Progenitor cell of endocrine pancreas (in vitro differentiated cells): Measurements from ENCODE around the gene IGFBP7. TPM values are rescaled to one million over a fixed set of nuclear protein-coding genes. Genes with fewer than 3 reads are reported as not detected.

Experiments used
- DNase-seq: peaks from one replicate; pipeline ENCODE4 v3.0.0; 2021; ENCODE audit warnings: low spot score; ENCODE audit not compliant: unreplicated experiment
- H3K27ac Mint-ChIP-seq: 2 replicates; pipeline ENCODE4 v1.8.0; 2021; ENCODE audit warnings: mild to moderate bottlenecking, moderate library complexity, mixed read lengths
- H3K27me3 Mint-ChIP-seq: 2 replicates; pipeline ENCODE4 v1.8.0; 2021; ENCODE audit warnings: mixed read lengths
- H3K36me3 Mint-ChIP-seq: 2 replicates; pipeline ENCODE4 v1.8.0; 2022; ENCODE audit warnings: mixed read lengths; ENCODE audit not compliant: insufficient read depth
- H3K4me1 Mint-ChIP-seq: 2 replicates; pipeline ENCODE4 v1.8.0; 2021; ENCODE audit warnings: low read depth, mixed read lengths
- H3K4me3 Mint-ChIP-seq: 2 replicates; pipeline ENCODE4 v1.8.0; 2021; ENCODE audit warnings: low read depth, mild to moderate bottlenecking, moderate library complexity, mixed read lengths
- H3K9me3 Mint-ChIP-seq: 2 replicates; pipeline ENCODE4 v1.8.0; 2021; ENCODE audit warnings: low read depth, mixed read lengths
- total RNA-seq: library from RNA; stranded (reverse); gene quantifications from 2 replicates; pipeline ENCODE4 v1.2.1, GENCODE V29; 2021
- TF ChIP-seq, protein P1 (sequence below): fragments of 200-600 bp; sonication (generic); IDR thresholded peaks from one replicate; pipeline ENCODE4 v1.5.0; 2021; ENCODE audit warnings: antibody characterized with exemption, mild to moderate bottlenecking; ENCODE audit not compliant: unreplicated experiment

The IGFBP7 gene
- total RNA-seq, 1 donor from 2014 or later, result 8.4 TPM

DNA sequence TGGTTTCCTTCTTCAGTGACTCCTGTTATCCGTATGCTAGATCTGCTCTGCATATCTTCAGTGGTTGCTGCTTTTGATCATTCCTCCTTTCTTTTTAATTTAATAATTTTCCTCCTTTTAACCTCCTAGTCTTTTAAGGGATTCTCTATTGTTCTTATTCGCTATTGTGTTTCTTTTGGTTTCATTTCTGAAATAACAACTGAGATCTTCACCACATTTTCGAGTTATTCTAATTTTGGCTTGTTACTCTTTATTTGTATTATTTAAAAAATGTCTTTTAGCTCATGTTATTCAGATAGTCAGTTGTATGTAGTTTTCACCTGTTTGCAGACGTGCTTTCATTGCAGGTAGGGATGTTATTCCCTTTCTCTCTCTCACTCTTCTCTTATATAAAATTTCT, 24.9 kb downstream of the IGFBP7 start:
- Mint-ChIP-seq H3K4me3 (no peak overlapping the region), H3K9me3 (peaks cover 11% of the 10 kb centered on the region), H3K27me3 (no peaks in the 10 kb centered on the region), H3K36me3 (no peaks in the 10 kb centered on the region), H3K27ac (no peak overlapping the region), H3K4me1 (peaks cover 15% of the 10 kb centered on the region)
- DNase-seq, result no peak
- TF ChIP-seq, protein P1, sequence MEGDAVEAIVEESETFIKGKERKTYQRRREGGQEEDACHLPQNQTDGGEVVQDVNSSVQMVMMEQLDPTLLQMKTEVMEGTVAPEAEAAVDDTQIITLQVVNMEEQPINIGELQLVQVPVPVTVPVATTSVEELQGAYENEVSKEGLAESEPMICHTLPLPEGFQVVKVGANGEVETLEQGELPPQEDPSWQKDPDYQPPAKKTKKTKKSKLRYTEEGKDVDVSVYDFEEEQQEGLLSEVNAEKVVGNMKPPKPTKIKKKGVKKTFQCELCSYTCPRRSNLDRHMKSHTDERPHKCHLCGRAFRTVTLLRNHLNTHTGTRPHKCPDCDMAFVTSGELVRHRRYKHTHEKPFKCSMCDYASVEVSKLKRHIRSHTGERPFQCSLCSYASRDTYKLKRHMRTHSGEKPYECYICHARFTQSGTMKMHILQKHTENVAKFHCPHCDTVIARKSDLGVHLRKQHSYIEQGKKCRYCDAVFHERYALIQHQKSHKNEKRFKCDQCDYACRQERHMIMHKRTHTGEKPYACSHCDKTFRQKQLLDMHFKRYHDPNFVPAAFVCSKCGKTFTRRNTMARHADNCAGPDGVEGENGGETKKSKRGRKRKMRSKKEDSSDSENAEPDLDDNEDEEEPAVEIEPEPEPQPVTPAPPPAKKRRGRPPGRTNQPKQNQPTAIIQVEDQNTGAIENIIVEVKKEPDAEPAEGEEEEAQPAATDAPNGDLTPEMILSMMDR, result no peak

DNA sequence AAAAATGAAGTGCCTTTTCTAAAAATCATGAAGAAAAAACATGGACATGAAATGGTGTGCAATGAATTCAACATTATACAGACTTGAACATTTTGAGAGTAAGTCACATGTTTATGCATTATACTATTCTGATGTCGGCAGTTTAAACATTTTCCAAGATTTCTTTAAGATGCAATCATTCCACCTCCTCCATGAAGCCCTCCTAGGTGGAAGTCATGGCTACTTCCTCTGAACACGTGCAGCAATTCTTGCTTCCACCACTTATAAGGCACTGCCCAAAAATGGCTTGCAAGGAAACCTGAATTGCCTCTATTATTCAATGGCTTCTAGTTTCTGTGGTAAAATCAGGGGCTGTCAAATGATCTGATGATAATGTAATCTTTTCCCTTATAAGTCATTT, 25.8 kb downstream of the IGFBP7 start:
- TF ChIP-seq, protein P1, result no peak
- no peaks in the 10 kb centered on the region for H3K36me3 Mint-ChIP-seq
- no peak overlapping the region for H3K27ac Mint-ChIP-seq
- no peak overlapping the region for H3K4me3 Mint-ChIP-seq
- peaks cover 11% of the 10 kb centered on the region for H3K9me3 Mint-ChIP-seq
- no peaks in the 10 kb centered on the region for H3K27me3 Mint-ChIP-seq
- H3K4me1 Mint-ChIP-seq, result peaks cover 21% of the 10 kb centered on the region
- DNase-seq, result no peak

DNA sequence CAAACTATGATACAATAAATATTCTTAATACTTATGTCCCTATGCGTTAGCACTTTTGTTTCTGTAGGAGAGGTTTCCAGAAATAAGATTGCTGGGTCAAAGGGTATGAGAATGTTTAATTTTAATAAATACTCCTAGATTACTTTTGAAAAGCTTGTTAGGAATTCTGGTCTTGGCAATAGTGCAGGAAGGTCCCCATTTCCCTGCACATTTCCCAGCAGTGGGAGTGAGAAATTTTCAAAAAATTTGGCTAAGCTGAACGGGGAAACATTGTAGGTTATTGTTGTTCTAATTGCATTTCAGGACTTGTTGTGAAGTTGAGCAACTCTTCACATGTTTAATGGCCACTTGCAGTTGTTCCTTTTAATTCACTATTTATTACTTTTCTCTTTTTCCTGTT, 27.1 kb downstream of the IGFBP7 start:
- peaks cover 11% of the 10 kb centered on the region for H3K9me3 Mint-ChIP-seq
- no peaks in the 10 kb centered on the region for H3K27me3 Mint-ChIP-seq
- peaks cover 34% of the 10 kb centered on the region for H3K4me1 Mint-ChIP-seq
- DNase-seq, result no peak
- TF ChIP-seq, protein P1, result no peak
- no peak overlapping the region for H3K27ac Mint-ChIP-seq
- no peak overlapping the region for H3K4me3 Mint-ChIP-seq
- no peaks in the 10 kb centered on the region for H3K36me3 Mint-ChIP-seq

DNA sequence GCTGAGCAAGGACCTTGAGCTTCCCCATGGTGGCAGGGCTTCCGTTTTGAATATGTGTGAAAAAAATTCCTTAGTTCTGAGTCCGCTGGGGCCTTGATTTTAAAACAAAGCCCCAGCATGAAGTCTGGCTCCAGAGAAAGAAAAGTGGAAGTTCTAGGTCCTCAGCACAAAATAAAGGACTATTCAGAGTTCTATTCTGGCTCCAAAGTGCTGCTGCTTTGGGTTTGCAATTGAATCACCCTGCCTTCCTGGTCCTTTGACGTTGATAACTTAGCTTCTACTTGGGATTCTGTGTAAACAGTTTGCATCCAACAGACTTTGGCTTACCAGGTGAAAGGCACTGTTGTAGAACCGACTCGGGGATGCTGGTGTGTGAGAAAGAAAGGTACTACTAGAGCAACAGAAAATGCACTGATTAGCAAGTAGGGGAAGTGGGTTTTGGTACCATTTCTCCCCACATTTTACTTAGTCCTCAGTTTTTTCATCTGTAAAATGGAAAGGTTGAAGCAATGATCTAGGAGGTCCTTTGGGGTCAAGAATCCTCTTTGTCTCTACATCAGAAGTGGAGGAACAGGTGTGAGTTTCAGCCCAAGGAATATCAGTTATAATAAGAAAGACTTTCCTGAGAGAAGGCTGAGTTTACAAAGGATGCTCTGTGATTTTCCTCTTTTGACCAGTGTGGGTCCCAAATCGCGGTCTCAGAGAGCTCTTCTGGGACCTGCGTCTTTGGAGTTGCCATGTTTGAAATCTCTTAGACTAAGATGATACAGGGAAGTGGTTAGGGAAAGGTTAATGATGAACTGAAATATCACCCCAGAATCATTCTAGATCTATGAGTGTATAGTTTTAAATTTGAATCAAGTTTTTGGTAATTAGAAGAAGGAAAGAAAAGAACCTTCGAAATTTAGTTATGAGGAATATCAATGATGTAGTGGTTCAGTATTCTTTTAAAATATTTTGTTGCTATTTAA, 28.2 kb downstream of the IGFBP7 start:
- H3K4me3 Mint-ChIP-seq, result no peak overlapping the region
- TF ChIP-seq, protein P1, result no peak
- H3K4me1 Mint-ChIP-seq, result peaks cover 41% of the 10 kb centered on the region
- no peak for DNase-seq
- H3K27ac Mint-ChIP-seq, result peak overlapping the region; percentile 58
- no peaks in the 10 kb centered on the region for H3K36me3 Mint-ChIP-seq
- peaks cover 11% of the 10 kb centered on the region for H3K9me3 Mint-ChIP-seq
- no peaks in the 10 kb centered on the region for H3K27me3 Mint-ChIP-seq

DNA sequence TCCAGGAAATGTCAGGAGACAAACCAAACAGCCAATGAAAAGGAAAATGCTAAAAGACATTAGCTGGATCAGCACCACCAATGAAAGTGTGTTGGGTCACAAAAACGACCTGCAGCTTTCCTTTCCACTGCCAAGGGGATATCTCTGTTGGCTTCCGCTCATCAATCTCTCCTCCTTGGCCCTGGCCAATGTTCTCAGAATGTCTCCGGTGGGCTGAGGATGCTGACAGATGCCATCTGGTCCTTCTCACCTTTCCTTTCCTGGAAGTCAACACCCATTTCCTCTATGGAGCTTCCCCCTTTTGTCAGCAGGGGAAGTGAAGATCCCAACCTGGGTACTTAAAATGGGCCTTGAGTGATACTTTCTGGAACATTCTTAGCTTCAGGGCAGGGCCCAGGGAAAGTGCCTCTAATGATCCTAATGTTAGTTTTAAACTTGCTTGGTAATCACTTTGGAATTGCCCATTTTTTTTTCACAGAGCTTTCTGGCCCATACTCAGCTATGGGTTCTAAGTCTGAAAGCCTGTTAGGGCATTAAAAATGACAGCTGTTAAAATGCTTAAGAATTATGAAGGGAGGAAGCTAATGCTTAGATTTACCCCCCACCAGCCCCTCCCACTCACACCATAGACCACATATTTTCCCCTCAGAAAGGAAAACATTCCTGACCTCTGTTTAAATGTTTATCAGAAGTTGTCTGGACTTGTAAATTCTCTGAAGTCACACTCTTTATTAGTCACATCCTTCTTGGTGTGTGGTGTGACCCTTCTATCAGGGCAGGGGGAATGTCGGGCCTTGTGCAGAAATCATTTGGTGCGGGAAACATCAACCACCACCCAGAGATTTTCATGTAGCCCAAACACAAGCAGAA, 29.2 kb downstream of the IGFBP7 start:
- Mint-ChIP-seq H3K4me1 (peaks cover 41% of the 10 kb centered on the region), H3K36me3 (no peaks in the 10 kb centered on the region), H3K27me3 (no peaks in the 10 kb centered on the region), H3K9me3 (peaks cover 11% of the 10 kb centered on the region), H3K4me3 (no peak overlapping the region), H3K27ac (peak overlapping the region; percentile 58)
- no peak for DNase-seq
- TF ChIP-seq, protein P1, result no peak
